Astrocyte (in vitro differentiated cells and primary cell): ENCODE data around the gene CDC25C. TPM values are rescaled to one million over a fixed set of nuclear protein-coding genes. Genes with fewer than 3 reads are reported as not detected.

Source experiments
- DNase-seq: peaks from one replicate; pipeline ENCODE4 v3.0.0-alpha.2; 2010; ENCODE audit warnings: low read depth
- FAIRE-seq: peaks from 2 replicates; lab custom pipeline; 2011; peaks lifted over from hg19 to GRCh38; lab: Jason Lieb, UNC
- H2AFZ ChIP-seq: 2 replicates; pipeline ENCODE4 v1.6.0; 2012; ENCODE audit warnings: low read depth, low read length, inconsistent platforms
- H3K27ac ChIP-seq: 2 replicates; pipeline ENCODE4 v1.5.1; 2011; ENCODE audit warnings: low read depth, low read length, inconsistent platforms
- H3K27me3 ChIP-seq: 2 replicates; pipeline ENCODE4 v1.6.0; 2011; ENCODE audit warnings: low read length, inconsistent platforms; ENCODE audit not compliant: insufficient read depth
- H3K36me3 ChIP-seq: 2 replicates; pipeline ENCODE4 v1.5.1; 2011; ENCODE audit warnings: low read length, inconsistent platforms; ENCODE audit not compliant: insufficient read depth
- H3K4me1 ChIP-seq: 2 replicates; pipeline ENCODE4 v1.5.1; 2011; ENCODE audit warnings: low read length, inconsistent platforms; ENCODE audit not compliant: insufficient read depth
- H3K4me2 ChIP-seq: 2 replicates; pipeline ENCODE4 v1.6.0; 2012; ENCODE audit warnings: low read length, inconsistent platforms
- H3K4me3 ChIP-seq: 2 replicates; pipeline ENCODE4 v1.5.1; 2011; ENCODE audit warnings: low read depth, mild to moderate bottlenecking, low read length, inconsistent platforms; ENCODE audit not compliant: insufficient read depth
- H3K79me2 ChIP-seq: 2 replicates; pipeline ENCODE4 v1.6.0; 2012; ENCODE audit warnings: mild to moderate bottlenecking, low read length, inconsistent platforms; ENCODE audit not compliant: insufficient read depth
- H3K9ac ChIP-seq: 2 replicates; pipeline ENCODE4 v1.6.0; 2012; ENCODE audit warnings: mild to moderate bottlenecking, low read length, inconsistent platforms
- H3K9me3 ChIP-seq: 2 replicates; pipeline ENCODE4 v1.5.1; 2012; ENCODE audit warnings: low read depth, mild to moderate bottlenecking, low read length, inconsistent platforms; ENCODE audit not compliant: insufficient read depth
- H4K20me1 ChIP-seq: 2 replicates; pipeline ENCODE4 v1.6.0; 2012; ENCODE audit warnings: low read length, inconsistent platforms; ENCODE audit not compliant: insufficient read depth
- H3K27ac Mint-ChIP-seq: one replicate; pipeline ENCODE4 v1.8.0; 2021; ENCODE audit warnings: mild to moderate bottlenecking, mixed read lengths; ENCODE audit not compliant: unreplicated experiment
- H3K27me3 Mint-ChIP-seq: one replicate; pipeline ENCODE4 v1.8.0; 2021; ENCODE audit warnings: low read depth, mixed read lengths; ENCODE audit not compliant: unreplicated experiment
- H3K36me3 Mint-ChIP-seq: one replicate; pipeline ENCODE4 v1.8.0; 2021; ENCODE audit warnings: low read depth, mixed read lengths; ENCODE audit not compliant: unreplicated experiment
- H3K4me1 Mint-ChIP-seq: one replicate; pipeline ENCODE4 v1.8.0; 2021; ENCODE audit warnings: low read depth, mixed read lengths; ENCODE audit not compliant: unreplicated experiment
- H3K4me3 Mint-ChIP-seq: one replicate; pipeline ENCODE4 v1.8.0; 2021; ENCODE audit warnings: mild to moderate bottlenecking, moderate library complexity, mixed read lengths; ENCODE audit not compliant: unreplicated experiment
- H3K9me3 Mint-ChIP-seq: one replicate; pipeline ENCODE4 v1.8.0; 2021; ENCODE audit warnings: mild to moderate bottlenecking, mixed read lengths; ENCODE audit not compliant: unreplicated experiment
- EZH2 ChIP-seq: IDR thresholded peaks from 2 replicates; pipeline ENCODE4 v1.6.1; 2012; ENCODE audit warnings: mild to moderate bottlenecking, low read length, inconsistent platforms; ENCODE audit not compliant: insufficient read depth
- total RNA-seq: library from RNA; stranded (reverse); gene quantifications from 2 replicates; pipeline ENCODE4 v1.2.1, GENCODE V29; 2021
- TF ChIP-seq, protein P1 (sequence below): IDR thresholded peaks from 2 replicates; pipeline ENCODE4 v1.5.1; 2011; ENCODE audit warnings: low read depth, mild to moderate bottlenecking, inconsistent platforms, low read length, moderate library complexity; ENCODE audit not compliant: insufficient read depth

The CDC25C gene
- total RNA-seq, 1 donor from 2014 or later: 1.6 TPM

GRCh38 chr5:138349852-138350562 lies 18.4 kb upstream of the CDC25C start:
- H3K9me3 Mint-ChIP-seq: peaks cover 2% of the 10 kb centered on the region
- H3K9ac ChIP-seq: no peak overlapping the region
- no peaks in the 10 kb centered on the region for H3K27me3 ChIP-seq
- peaks cover 18% of the 10 kb centered on the region for H3K4me1 Mint-ChIP-seq
- peaks cover 26% of the 10 kb centered on the region for H3K4me1 ChIP-seq
- peak overlapping the region; percentile 13 for H3K27ac Mint-ChIP-seq
- H3K27me3 Mint-ChIP-seq: no peaks in the 10 kb centered on the region
- H3K4me2 ChIP-seq: peak overlapping the region; percentile 17
- TF ChIP-seq, protein P1, sequence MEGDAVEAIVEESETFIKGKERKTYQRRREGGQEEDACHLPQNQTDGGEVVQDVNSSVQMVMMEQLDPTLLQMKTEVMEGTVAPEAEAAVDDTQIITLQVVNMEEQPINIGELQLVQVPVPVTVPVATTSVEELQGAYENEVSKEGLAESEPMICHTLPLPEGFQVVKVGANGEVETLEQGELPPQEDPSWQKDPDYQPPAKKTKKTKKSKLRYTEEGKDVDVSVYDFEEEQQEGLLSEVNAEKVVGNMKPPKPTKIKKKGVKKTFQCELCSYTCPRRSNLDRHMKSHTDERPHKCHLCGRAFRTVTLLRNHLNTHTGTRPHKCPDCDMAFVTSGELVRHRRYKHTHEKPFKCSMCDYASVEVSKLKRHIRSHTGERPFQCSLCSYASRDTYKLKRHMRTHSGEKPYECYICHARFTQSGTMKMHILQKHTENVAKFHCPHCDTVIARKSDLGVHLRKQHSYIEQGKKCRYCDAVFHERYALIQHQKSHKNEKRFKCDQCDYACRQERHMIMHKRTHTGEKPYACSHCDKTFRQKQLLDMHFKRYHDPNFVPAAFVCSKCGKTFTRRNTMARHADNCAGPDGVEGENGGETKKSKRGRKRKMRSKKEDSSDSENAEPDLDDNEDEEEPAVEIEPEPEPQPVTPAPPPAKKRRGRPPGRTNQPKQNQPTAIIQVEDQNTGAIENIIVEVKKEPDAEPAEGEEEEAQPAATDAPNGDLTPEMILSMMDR: no peak
- TF ChIP-seq EZH2: no peak
- peak overlapping the region; percentile 47 for H3K4me3 Mint-ChIP-seq
- peaks cover 51% of the 10 kb centered on the region for H4K20me1 ChIP-seq
- H3K36me3 Mint-ChIP-seq: peaks cover 39% of the 10 kb centered on the region
- H2AFZ ChIP-seq: no peak overlapping the region
- H3K79me2 ChIP-seq: peaks cover 32% of the 10 kb centered on the region
- DNase-seq (peak; percentile 60), FAIRE-seq (no peak)
- H3K4me3 ChIP-seq: no peak overlapping the region
- peaks cover 4% of the 10 kb centered on the region for H3K9me3 ChIP-seq
- H3K27ac ChIP-seq: no peak overlapping the region
- peaks cover 16% of the 10 kb centered on the region for H3K36me3 ChIP-seq

DNA sequence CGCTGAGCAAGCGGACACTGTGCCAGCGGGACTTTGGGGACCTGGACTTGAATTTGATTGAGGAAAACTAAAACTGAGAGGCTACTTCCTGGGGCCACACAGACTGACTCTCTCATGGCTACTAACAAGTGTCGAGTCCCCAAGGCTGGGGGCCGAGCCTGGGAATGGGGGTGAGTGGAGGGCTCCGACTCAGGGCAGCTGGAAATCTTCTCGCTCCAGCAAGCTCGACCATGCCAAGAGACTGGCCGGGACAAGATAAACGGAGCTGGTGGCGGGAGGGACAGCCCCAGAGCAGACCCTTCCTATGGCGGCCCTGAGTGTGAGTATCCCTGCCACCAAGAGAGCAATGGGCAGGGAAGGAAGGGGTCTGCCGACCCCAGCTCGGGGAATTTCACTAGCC lies 15.3 kb upstream of the CDC25C start:
- no peak for FAIRE-seq
- H3K4me1 Mint-ChIP-seq: peaks cover 11% of the 10 kb centered on the region
- no peak overlapping the region for H3K27ac Mint-ChIP-seq
- no peak overlapping the region for H3K27ac ChIP-seq
- H3K36me3 ChIP-seq: peaks cover 26% of the 10 kb centered on the region
- H3K27me3 Mint-ChIP-seq: no peaks in the 10 kb centered on the region
- peaks cover under 1% of the 10 kb centered on the region for H3K9me3 ChIP-seq
- DNase-seq: no peak
- no peaks in the 10 kb centered on the region for H3K9me3 Mint-ChIP-seq
- peaks cover 14% of the 10 kb centered on the region for H3K4me1 ChIP-seq
- H3K4me3 ChIP-seq: no peak overlapping the region
- H3K4me2 ChIP-seq: no peak overlapping the region
- H3K79me2 ChIP-seq: peaks cover 27% of the 10 kb centered on the region
- H3K36me3 Mint-ChIP-seq: peaks cover 40% of the 10 kb centered on the region
- H2AFZ ChIP-seq: no peak overlapping the region
- no peak for TF ChIP-seq EZH2
- TF ChIP-seq, protein P1: no peak
- H3K9ac ChIP-seq: no peak overlapping the region
- peaks cover 49% of the 10 kb centered on the region for H4K20me1 ChIP-seq
- no peaks in the 10 kb centered on the region for H3K27me3 ChIP-seq
- H3K4me3 Mint-ChIP-seq: no peak overlapping the region
